ENCODE data around the gene SPATA31C1.
"Not testable (repeated sequence)": the region's sequence is repeated elsewhere in the genome, so short reads cannot be mapped to it uniquely, and the experiment has no call there.

The SPATA31C1 gene

DNA sequence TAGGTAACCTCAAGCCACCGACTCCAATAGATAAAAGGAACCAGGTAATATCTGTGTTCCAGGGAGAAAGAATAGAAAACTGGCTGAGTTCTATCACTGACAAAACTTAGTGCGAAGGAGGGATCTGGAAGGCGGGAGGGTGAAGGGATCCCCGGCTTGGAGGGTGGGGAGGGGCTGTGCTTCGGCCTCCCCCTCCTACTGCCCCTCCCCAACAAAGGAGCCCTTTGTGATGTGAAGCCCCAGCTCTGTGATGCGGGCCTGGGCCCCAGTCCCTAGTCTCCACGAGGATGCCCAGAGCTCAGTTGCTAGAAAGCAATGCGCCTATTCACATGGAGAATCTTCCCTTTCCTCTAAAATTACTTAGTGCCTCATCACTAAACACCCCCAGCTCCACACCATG is at the start of gene SPATA31C1:
SPATA31C1 (plus strand) TSS at position 301 of the 400 bp plus-strand sequence.
- DNase-seq (ENCODE audit: low spot score in 2 of 2); H3K9me3 Mint-ChIP-seq; H3K4me3 Mint-ChIP-seq; ATAC-seq; H3K27ac Mint-ChIP-seq; H3K4me1 Mint-ChIP-seq; H3K36me3 Mint-ChIP-seq: not testable (repeated sequence)

DNA sequence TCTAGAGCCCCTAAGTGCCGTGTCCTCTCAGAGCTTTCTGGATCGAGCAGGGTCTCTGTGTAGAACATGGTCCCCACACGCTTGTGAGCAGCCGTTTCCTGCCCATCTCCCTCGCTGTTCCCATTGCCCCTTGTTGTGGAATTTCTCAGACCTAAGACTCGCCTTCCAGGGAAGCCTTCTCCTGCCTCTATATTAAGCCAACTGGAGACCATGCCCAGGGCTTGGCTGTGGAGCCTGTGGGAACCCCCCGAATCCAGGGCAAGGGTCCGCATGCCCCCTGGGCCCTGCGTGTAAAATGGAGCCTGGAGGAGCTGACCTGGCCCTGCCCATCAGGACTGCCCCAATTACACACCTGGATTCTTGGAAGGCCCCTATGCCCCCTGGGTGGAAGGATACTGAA is 49.6 kb upstream of the SPATA31C1 start:
- Mint-ChIP-seq H3K36me3 (peaks cover 6% of the 10 kb centered on the region), H3K9me3 (peaks cover 5% of the 10 kb centered on the region), H3K4me3 (no peak overlapping the region), H3K27ac (no peak overlapping the region), H3K4me1 (peaks cover 6% of the 10 kb centered on the region)
- ATAC-seq (no peak), DNase-seq (ENCODE audit: low spot score in 2 of 2) (no peak)

DNA sequence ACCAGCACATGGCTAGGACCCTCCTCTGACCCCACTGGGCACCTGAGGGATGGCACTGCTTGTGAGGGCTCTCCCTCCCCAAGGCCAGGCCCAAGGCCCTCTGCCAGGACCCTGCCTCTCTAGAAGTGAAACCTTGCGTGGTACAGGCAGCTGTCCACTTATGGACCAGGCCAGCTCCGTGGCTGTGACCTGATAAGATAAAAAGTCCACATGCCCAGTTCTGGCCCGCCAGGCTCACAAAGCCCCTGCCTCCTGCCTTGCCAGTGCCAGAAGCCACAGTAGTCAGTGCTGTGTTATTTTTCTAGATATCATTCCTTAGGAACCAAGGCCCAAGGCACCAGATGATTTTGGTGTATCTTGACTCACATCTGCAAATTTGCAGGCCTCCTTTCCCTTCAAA is 49.1 kb upstream of the SPATA31C1 start:
- DNase-seq (ENCODE audit: low spot score in 2 of 2) (no peak), ATAC-seq (no peak)
- Mint-ChIP-seq H3K9me3 (peaks cover 5% of the 10 kb centered on the region), H3K36me3 (peaks cover 6% of the 10 kb centered on the region), H3K27ac (no peak overlapping the region), H3K4me1 (peaks cover 6% of the 10 kb centered on the region), H3K4me3 (no peak overlapping the region)

DNA sequence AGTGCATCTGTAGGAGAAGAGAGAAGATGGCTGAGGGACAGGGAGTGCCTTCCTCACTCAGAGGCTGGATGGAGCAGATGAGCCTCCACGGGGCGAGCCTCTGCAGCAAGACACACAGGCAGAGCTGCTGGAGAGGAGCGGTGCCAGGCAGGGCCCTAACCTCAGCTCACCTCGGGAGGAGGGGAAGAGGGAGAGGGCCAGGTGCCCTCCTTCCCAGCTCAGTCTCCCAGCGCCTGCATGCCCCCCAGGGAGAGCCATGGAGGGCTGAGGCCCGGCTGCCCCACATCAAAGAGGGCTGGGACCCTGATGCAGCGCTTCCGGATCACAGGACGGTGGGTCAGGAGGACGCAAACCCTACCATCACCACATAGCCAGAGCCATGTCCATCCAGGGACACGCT is 48.7 kb upstream of the SPATA31C1 start:
- Mint-ChIP-seq H3K4me1 (peaks cover 6% of the 10 kb centered on the region), H3K9me3 (peaks cover 5% of the 10 kb centered on the region), H3K4me3 (no peak overlapping the region), H3K36me3 (peaks cover 6% of the 10 kb centered on the region), H3K27ac (no peak overlapping the region)
- DNase-seq (ENCODE audit: low spot score in 2 of 2), result no peak
- ATAC-seq, result no peak

DNA sequence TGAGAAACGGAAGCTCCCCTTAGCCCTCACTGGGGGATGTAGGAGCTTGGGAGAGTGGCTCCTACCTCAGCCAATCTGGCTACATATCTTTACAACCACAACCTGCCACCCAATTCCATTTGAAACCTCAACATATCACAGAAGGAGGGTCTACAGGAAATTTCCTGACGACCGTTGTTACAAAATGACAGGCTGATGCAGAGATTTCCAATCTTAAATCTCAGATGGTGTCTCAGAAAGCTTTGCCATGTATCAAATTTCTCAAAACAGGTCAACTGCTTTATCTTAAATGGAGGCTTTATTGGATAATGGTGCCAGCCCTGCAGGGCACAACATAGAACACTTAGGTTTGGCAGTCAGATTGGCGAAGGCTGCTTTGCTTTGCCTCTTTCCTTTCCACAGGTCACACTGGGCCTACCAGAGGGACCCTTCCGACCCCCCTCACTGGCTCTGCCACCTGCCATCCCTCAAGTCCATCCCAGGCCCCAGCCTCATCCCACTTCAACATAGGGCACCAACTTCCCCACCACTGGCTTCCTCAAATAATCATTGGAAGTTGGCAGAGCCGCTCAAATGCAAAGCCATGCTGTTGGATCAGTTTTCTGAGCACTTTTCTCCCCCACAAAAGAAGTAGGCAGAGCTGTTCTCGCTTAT is 46.2 kb upstream of the SPATA31C1 start:
- no peak overlapping the region for H3K27ac Mint-ChIP-seq
- H3K4me1 Mint-ChIP-seq, result peaks cover 6% of the 10 kb centered on the region
- no peak for DNase-seq (ENCODE audit: low spot score in 2 of 2)
- H3K9me3 Mint-ChIP-seq, result peaks cover 5% of the 10 kb centered on the region
- peaks cover 6% of the 10 kb centered on the region for H3K36me3 Mint-ChIP-seq
- H3K4me3 Mint-ChIP-seq, result no peak overlapping the region
- ATAC-seq, result no peak

GRCh38 chr9:87872079-87872624 is 45.6 kb upstream of the SPATA31C1 start:
- ATAC-seq, result no peak

GRCh38 chr9:87873607-87874303 is 44.0 kb upstream of the SPATA31C1 start:
- Mint-ChIP-seq H3K4me1 (peaks cover 6% of the 10 kb centered on the region), H3K9me3 (peaks cover 5% of the 10 kb centered on the region), H3K36me3 (peaks cover 6% of the 10 kb centered on the region), H3K4me3 (no peak overlapping the region), H3K27ac (no peak overlapping the region)
- DNase-seq (ENCODE audit: low spot score in 2 of 2) (no peak), ATAC-seq (no peak)

More at GRCh38 chr9:87872079-87872624, 45.6 kb upstream of the SPATA31C1 start:
- Mint-ChIP-seq H3K4me1 (peaks cover 6% of the 10 kb centered on the region), H3K36me3 (peaks cover 6% of the 10 kb centered on the region), H3K27ac (no peak overlapping the region), H3K9me3 (peaks cover 5% of the 10 kb centered on the region), H3K4me3 (no peak overlapping the region)
- no peak for DNase-seq (ENCODE audit: low spot score in 2 of 2)

GRCh38 chr9:87874304-87874623 is 43.5 kb upstream of the SPATA31C1 start:
- peaks cover 6% of the 10 kb centered on the region for H3K36me3 Mint-ChIP-seq
- no peak for ATAC-seq
- H3K9me3 Mint-ChIP-seq, result peaks cover 5% of the 10 kb centered on the region

GRCh38 chr9:87875060-87875459 is 42.7 kb upstream of the SPATA31C1 start:
- DNase-seq (ENCODE audit: low spot score in 2 of 2), result no peak
- H3K27ac Mint-ChIP-seq, result no peak overlapping the region
- H3K4me1 Mint-ChIP-seq, result no peaks in the 10 kb centered on the region
- no peak overlapping the region for H3K4me3 Mint-ChIP-seq
- H3K9me3 Mint-ChIP-seq, result no peaks in the 10 kb centered on the region
- H3K36me3 Mint-ChIP-seq, result peaks cover under 1% of the 10 kb centered on the region
- no peak for ATAC-seq

More at GRCh38 chr9:87874304-87874623, 43.5 kb upstream of the SPATA31C1 start:
- peaks cover 6% of the 10 kb centered on the region for H3K4me1 Mint-ChIP-seq
- H3K27ac Mint-ChIP-seq, result no peak overlapping the region
- DNase-seq (ENCODE audit: low spot score in 2 of 2), result peak in 1 of 2 donors; percentile 28
- H3K4me3 Mint-ChIP-seq, result no peak overlapping the region

GRCh38 chr9:87875831-87876545 is 41.8 kb upstream of the SPATA31C1 start:
- Mint-ChIP-seq H3K36me3 (no peaks in the 10 kb centered on the region), H3K4me1 (no peaks in the 10 kb centered on the region)
- ATAC-seq, result no peak

DNA sequence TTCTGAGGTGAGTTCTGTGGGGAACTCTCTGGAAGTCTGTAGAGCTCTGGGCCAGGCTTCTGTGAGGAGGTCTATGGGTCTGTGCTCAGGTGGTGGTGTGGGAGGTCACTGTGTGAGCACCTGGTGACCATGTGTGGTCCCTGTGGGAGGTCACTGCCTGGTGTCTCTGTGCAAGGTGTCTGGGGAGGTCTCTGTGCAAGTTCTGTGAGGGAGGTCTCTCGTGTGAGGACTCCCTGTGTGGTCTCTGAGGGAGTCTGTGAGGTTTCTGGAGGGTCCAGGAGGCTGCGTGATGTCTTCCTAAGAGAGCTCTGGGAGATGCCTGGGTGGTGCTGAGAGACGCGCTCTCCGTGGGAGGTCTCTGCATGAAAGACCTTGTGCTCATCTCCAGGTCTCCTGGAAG is 41.1 kb upstream of the SPATA31C1 start:
- ATAC-seq (no peak), DNase-seq (ENCODE audit: low spot score in 2 of 2) (peak in 1 of 2 donors; percentile 42)
- Mint-ChIP-seq H3K4me3 (no peak overlapping the region), H3K4me1 (no peaks in the 10 kb centered on the region), H3K36me3 (no peaks in the 10 kb centered on the region), H3K27ac (no peak overlapping the region), H3K9me3 (no peaks in the 10 kb centered on the region)

More at GRCh38 chr9:87875831-87876545, 41.8 kb upstream of the SPATA31C1 start:
- no peaks in the 10 kb centered on the region for H3K9me3 Mint-ChIP-seq
- peak in 1 of 2 donors; percentile 28 for DNase-seq (ENCODE audit: low spot score in 2 of 2)
- no peak overlapping the region for H3K27ac Mint-ChIP-seq
- H3K4me3 Mint-ChIP-seq, result no peak overlapping the region

DNA sequence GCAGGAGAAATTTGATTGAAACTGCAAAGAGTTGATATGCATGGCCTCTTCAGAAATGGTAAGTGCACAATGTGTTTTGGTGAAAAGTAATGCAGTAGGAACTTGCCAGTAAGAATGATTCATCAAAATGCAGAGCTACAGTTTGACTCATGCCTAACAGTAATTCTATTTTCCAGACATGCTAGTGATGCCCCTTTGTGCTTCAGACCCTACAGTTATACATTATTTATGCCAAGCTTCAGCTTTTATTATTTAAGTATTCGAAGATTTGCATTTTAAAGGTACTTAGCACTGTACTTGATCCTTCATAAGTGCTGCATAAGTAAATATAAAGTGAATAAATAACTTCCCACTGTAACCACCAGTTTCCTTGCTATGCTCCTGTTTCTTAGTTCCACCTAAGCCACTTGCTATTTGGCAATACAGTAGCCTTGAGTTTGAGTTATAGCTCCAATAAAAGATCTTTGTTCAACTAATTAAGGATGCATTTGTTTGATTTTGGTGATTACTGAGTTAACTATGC is 38.7 kb upstream of the SPATA31C1 start:
- no peak overlapping the region for H3K4me3 Mint-ChIP-seq
- no peak for DNase-seq (ENCODE audit: low spot score in 2 of 2)
- no peaks in the 10 kb centered on the region for H3K4me1 Mint-ChIP-seq
- H3K27ac Mint-ChIP-seq, result no peak overlapping the region
- no peaks in the 10 kb centered on the region for H3K9me3 Mint-ChIP-seq
- ATAC-seq, result no peak
- H3K36me3 Mint-ChIP-seq, result no peaks in the 10 kb centered on the region

DNA sequence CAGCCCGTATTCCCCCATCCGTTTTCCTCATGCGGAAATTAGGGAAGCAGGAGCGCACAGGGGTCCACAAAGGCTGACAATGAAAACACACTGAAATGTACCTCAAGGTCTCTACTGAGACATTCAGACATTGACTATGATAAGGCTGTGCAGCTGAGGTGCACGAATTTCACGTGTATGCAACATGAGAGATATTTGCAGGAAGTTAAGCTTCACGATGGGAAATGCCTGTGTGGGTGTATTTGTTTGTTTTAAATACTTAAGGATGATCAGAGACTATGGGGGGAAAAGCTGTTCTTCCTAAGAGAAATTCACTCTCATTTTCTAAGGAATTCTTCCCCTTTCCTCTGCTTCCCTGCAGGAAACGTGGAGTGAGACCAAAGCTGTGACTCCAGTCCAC is 37.6 kb upstream of the SPATA31C1 start:
- ATAC-seq (no peak), DNase-seq (ENCODE audit: low spot score in 2 of 2) (no peak)
- no peaks in the 10 kb centered on the region for H3K4me1 Mint-ChIP-seq
- no peaks in the 10 kb centered on the region for H3K36me3 Mint-ChIP-seq
- no peaks in the 10 kb centered on the region for H3K9me3 Mint-ChIP-seq
- no peak overlapping the region for H3K4me3 Mint-ChIP-seq
- no peak overlapping the region for H3K27ac Mint-ChIP-seq

DNA sequence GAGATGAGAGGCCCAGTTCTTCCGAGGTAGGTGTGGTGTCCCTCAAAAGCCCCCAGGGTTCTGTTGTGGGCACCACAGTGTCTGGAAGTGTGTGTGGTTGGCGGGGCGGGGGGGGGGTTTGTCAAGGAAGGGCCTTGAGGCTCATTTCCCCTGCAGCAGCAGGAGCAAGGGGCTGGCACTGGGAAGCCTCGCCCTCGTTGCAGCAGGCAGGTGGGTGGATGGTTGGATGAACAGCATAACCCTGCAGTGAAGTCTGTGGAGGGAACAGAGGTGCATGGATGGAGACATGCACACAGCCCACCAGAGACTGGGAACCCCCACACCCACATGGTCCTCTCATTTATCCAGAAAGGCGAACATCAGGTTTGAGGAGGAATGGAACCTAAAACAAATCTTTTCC is 37.1 kb upstream of the SPATA31C1 start:
- ATAC-seq, result no peak
- H3K27ac Mint-ChIP-seq, result no peak overlapping the region
- no peaks in the 10 kb centered on the region for H3K9me3 Mint-ChIP-seq
- no peaks in the 10 kb centered on the region for H3K4me1 Mint-ChIP-seq
- no peak overlapping the region for H3K4me3 Mint-ChIP-seq
- no peak for DNase-seq (ENCODE audit: low spot score in 2 of 2)
- H3K36me3 Mint-ChIP-seq, result no peaks in the 10 kb centered on the region

GRCh38 chr9:87882627-87883026 is 35.1 kb upstream of the SPATA31C1 start, which contains the start of gene SPATA31E1:
Gene SPATA31E1 (plus strand): TSS chr9:87882877. CDS start chr9:87882892, 15 bp downstream.
- DNase-seq (ENCODE audit: low spot score in 2 of 2) (no peak), ATAC-seq (no peak)
- Mint-ChIP-seq H3K4me1 (no peaks in the 10 kb centered on the region), H3K36me3 (no peaks in the 10 kb centered on the region), H3K9me3 (no peaks in the 10 kb centered on the region), H3K4me3 (no peak within 1 kb of the TSS), H3K27ac (no peak within 1 kb of the TSS)

Data from stimulated activated effector memory CD8-positive, alpha-beta T cell treated with anti-CD3 and anti-CD28 coated beads, Interleukin-12 subunit alpha, Interleukin-12 subunit beta, amount 100 ng/mL, for 72 hours (primary cell).